IMR-90 (cell line): Measurements from ENCODE around the gene RCAN2. TPM values are rescaled to one million over a fixed set of nuclear protein-coding genes. Genes with fewer than 3 reads are reported as not detected.

Experiments
- ATAC-seq: fragments of 200-7000 bp; cut with Tn5 transposase; 2 replicates; pipeline ENCODE4 v1.9.1; 2020; ENCODE audit warnings: low read depth, mild to moderate bottlenecking, moderate library complexity
- BruUV-seq: library from RNA; stranded (reverse); fragments of 400-500 nt; replicated peaks from 2 replicates; lab custom pipeline; 2021; lab: Mats Ljungman, UMichigan
- CTCF ChIA-PET: fragments of 300-600 bp; formaldehyde crosslinking; extraction: SDS; loops from one replicate; lab custom pipeline; 2021; ENCODE audit warnings: antibody characterized with exemption; lab: Yijun Ruan, JAX
- POLR2A ChIA-PET: fragments of 300-600 bp; sonication (Branson Sonifier 250); formaldehyde crosslinking; loops from one replicate; lab custom pipeline; 2022; ENCODE audit warnings: antibody characterized with exemption; ENCODE audit not compliant: unreplicated experiment; lab: Charles Lee
- DNase-seq: peaks from one replicate; pipeline ENCODE4 v3.0.0; 2013
- H2AFZ ChIP-seq: replicated peaks from 2 replicates; pipeline ENCODE3; 2013; ENCODE audit warnings: low read length, mild to moderate bottlenecking; ENCODE audit not compliant: poor library complexity
- H2AK5ac ChIP-seq: 2 replicates; pipeline ENCODE4 v1.6.1; 2013; ENCODE audit warnings: low read depth, low read length, inconsistent platforms
- H2AK9ac ChIP-seq: replicated peaks from 2 replicates; pipeline ENCODE3; 2013; ENCODE audit warnings: mild to moderate bottlenecking, low read depth, low read length, moderate library complexity; ENCODE audit not compliant: poor library complexity
- H2BK120ac ChIP-seq: 2 replicates; pipeline ENCODE4 v1.6.1; 2013; ENCODE audit warnings: low read depth, low read length, inconsistent platforms
- H2BK15ac ChIP-seq: 3 replicates; pipeline ENCODE4 v1.6.1; 2013; ENCODE audit warnings: low read depth, low read length, inconsistent platforms
- H2BK20ac ChIP-seq: 2 replicates; pipeline ENCODE4 v1.6.1; 2013; ENCODE audit warnings: low read depth, mild to moderate bottlenecking, inconsistent platforms, low read length, moderate library complexity
- H2BK5ac ChIP-seq: 2 replicates; pipeline ENCODE4 v1.6.1; 2013; ENCODE audit warnings: mild to moderate bottlenecking, low read depth, low read length, inconsistent platforms; ENCODE audit not compliant: poor library complexity, severe bottlenecking
- H3K14ac ChIP-seq: replicated peaks from 2 replicates; pipeline ENCODE4 v1.6.1; 2013; ENCODE audit warnings: low read depth, low read length, inconsistent platforms
- H3K18ac ChIP-seq: 2 replicates; pipeline ENCODE4 v1.6.1; 2013; ENCODE audit warnings: low read depth, low read length, control low read depth
- H3K23ac ChIP-seq: 2 replicates; pipeline ENCODE4 v1.6.1; 2013; ENCODE audit warnings: low read depth, low read length, inconsistent platforms
- H3K27ac ChIP-seq: 2 replicates; pipeline ENCODE4 v1.5.1; 2013; ENCODE audit warnings: mild to moderate bottlenecking, control low read depth, low read length; ENCODE audit not compliant: insufficient read depth
- H3K27me3 ChIP-seq: 2 replicates; pipeline ENCODE4 v1.6.1; 2013; ENCODE audit warnings: low read length; ENCODE audit not compliant: control insufficient read depth, insufficient read depth
- H3K36me3 ChIP-seq: 2 replicates; pipeline ENCODE4 v1.6.1; 2013; ENCODE audit warnings: low read length, mixed read lengths; ENCODE audit not compliant: control insufficient read depth, insufficient read depth
- H3K4ac ChIP-seq: 2 replicates; pipeline ENCODE4 v1.6.1; 2013; ENCODE audit warnings: low read depth, low read length, inconsistent platforms
- H3K4me1 ChIP-seq: 2 replicates; pipeline ENCODE4 v1.6.1; 2013; ENCODE audit warnings: low read length, mixed read lengths; ENCODE audit not compliant: control insufficient read depth, insufficient read depth
- H3K4me2 ChIP-seq: 2 replicates; pipeline ENCODE4 v1.6.1; 2013; ENCODE audit warnings: low read depth, mild to moderate bottlenecking, control low read depth, low read length, moderate library complexity
- H3K4me3 ChIP-seq: 2 replicates; pipeline ENCODE4 v1.5.1; 2013; ENCODE audit warnings: low read depth, mild to moderate bottlenecking, control low read depth, low read length, moderate library complexity; ENCODE audit not compliant: insufficient read depth
- H3K56ac ChIP-seq: 2 replicates; pipeline ENCODE4 v1.6.1; 2013; ENCODE audit warnings: low read length, inconsistent platforms; ENCODE audit not compliant: insufficient read depth; ENCODE audit errors: extremely low read depth
- H3K79me1 ChIP-seq, 2 experiments: 2 replicates each; pipeline ENCODE4 v1.6.1; 2013; ENCODE audit warnings: low read length in 2 of 2, inconsistent platforms in 1 of 2, low read depth in 1 of 2
- H3K9ac ChIP-seq: 2 replicates; pipeline ENCODE4 v1.6.1; 2013; ENCODE audit warnings: low read depth, low read length, control low read depth
- H3K9me1 ChIP-seq: 2 replicates; pipeline ENCODE4 v1.6.1; 2013; ENCODE audit warnings: low read length, inconsistent platforms; ENCODE audit not compliant: insufficient read depth
- H3K9me3 ChIP-seq: 2 replicates; pipeline ENCODE4 v1.6.1; 2013; ENCODE audit warnings: low read length; ENCODE audit not compliant: control insufficient read depth, insufficient read depth
- H4K20me1 ChIP-seq: 2 replicates; pipeline ENCODE4 v1.6.1; 2013; ENCODE audit warnings: low read length, inconsistent platforms; ENCODE audit not compliant: insufficient read depth
- H4K5ac ChIP-seq: 2 replicates; pipeline ENCODE4 v1.6.1; 2013; ENCODE audit warnings: mild to moderate bottlenecking, low read depth, low read length, control low read depth
- H4K8ac ChIP-seq, 2 experiments: 2 replicates each; pipeline ENCODE4 v1.6.1; 2013; ENCODE audit warnings: low read depth in 2 of 2, low read length in 2 of 2, control low read depth in 1 of 2, inconsistent platforms in 1 of 2
- H4K91ac ChIP-seq: 2 replicates; pipeline ENCODE4 v1.6.1; 2013; ENCODE audit warnings: low read depth, low read length, inconsistent platforms; ENCODE audit not compliant: insufficient read depth
- FOS ChIP-seq: fragments of 150-350 bp; IDR thresholded peaks from 2 replicates; pipeline ENCODE4 v1.6.1; 2016; ENCODE audit warnings: low read depth, low read length
- MAFK ChIP-seq: IDR thresholded peaks from 2 replicates; pipeline ENCODE4 v1.6.1; 2012; ENCODE audit warnings: low read depth, low read length, improper control_type of control experiment
- MAZ ChIP-seq: IDR thresholded peaks from 2 replicates; pipeline ENCODE4 v1.6.1; 2012; ENCODE audit warnings: low read depth, mild to moderate bottlenecking, low read length, improper control_type of control experiment, moderate library complexity, borderline replicate concordance
- NFE2L2 ChIP-seq: fragments of 150-350 bp; IDR thresholded peaks from 2 replicates; pipeline ENCODE4 v1.6.1; 2016; ENCODE audit warnings: low read depth, mild to moderate bottlenecking, low read length
- POLR2A ChIP-seq: IDR thresholded peaks from 2 replicates; pipeline ENCODE4 v1.6.1; 2012; ENCODE audit warnings: mild to moderate bottlenecking, low read depth, low read length
- RAD21 ChIP-seq: IDR thresholded peaks from 2 replicates; pipeline ENCODE4 v1.6.1; 2012; ENCODE audit warnings: low read length, improper control_type of control experiment
- RCOR1 ChIP-seq: IDR thresholded peaks from 2 replicates; pipeline ENCODE4 v1.6.1; 2012; ENCODE audit warnings: mild to moderate bottlenecking, low read length, improper control_type of control experiment; ENCODE audit not compliant: insufficient replicate concordance
- RFX5 ChIP-seq: IDR thresholded peaks from 2 replicates; pipeline ENCODE4 v1.8.0; 2012; ENCODE audit warnings: low read depth, mild to moderate bottlenecking, low read length, moderate library complexity
- SMC3 ChIP-seq: fragments of 150-350 bp; IDR thresholded peaks from 2 replicates; pipeline ENCODE4 v1.6.1; 2016; ENCODE audit warnings: low read depth, mild to moderate bottlenecking, antibody characterized with exemption, low read length, moderate library complexity
- WGBS, 2 experiments: methylation state at CpG; one replicate each; pipeline versions ENCODE4 v1.1.5 to v1.1.7; 2013; ENCODE audit warnings: missing lambda C conversion rate in 2 of 2; ENCODE audit not compliant: insufficient read length in 1 of 2; ENCODE audit errors: extremely low coverage in 2 of 2; 5-methylcytosine and 5-hydroxymethylcytosine counted together
- dilution Hi-C: fragments of 300-500 bp; cut with HindIII; formaldehyde crosslinking; loops from one replicate; pipeline ENCODE4 v1.14.3; 2018; ENCODE audit warnings: low sequenced_read_pairs; ENCODE audit not compliant: unreplicated experiment
- in situ Hi-C: fragments of 300-500 bp; cut with MboI; formaldehyde crosslinking; loops from 3 replicates; pipeline ENCODE4 v1.14.3; 2019; ENCODE audit warnings: low sequenced_read_pairs, inconsistent platforms, mixed read lengths
- intact Hi-C: fragments of 100-400 bp; cut with micrococcal nuclease; formaldehyde crosslinking; loops from 2 replicates; pipeline ENCODE4 v1.10.0; 2022
- polyA plus RNA-seq, 3 experiments: library from polyadenylated mRNA; depleted of rRNA; stranded (reverse); fragments of >200 nt; gene quantifications; 2 replicates each; pipeline ENCODE4 v1.2.3, GENCODE V29; 2012; ENCODE audit warnings: low replicate concordance in 1 of 3
- total RNA-seq: library from RNA; depleted of rRNA; stranded (reverse); fragments of >200 nt; gene quantifications from 2 replicates; pipeline ENCODE4 v1.2.3, GENCODE V29; 2012
- TF ChIP-seq, protein P1 (sequence below): conservative IDR thresholded peaks from 2 replicates; pipeline ENCODE4 v1.5.1; 2012; ENCODE audit warnings: mild to moderate bottlenecking, low read depth, low read length, improper control_type of control experiment
- TF ChIP-seq, protein P2 (sequence below): fragments of 150-350 bp; IDR thresholded peaks from 2 replicates; pipeline ENCODE4 v1.6.1; 2016; ENCODE audit warnings: low read depth, mild to moderate bottlenecking, low read length, moderate library complexity, borderline replicate concordance

Gene RCAN2
- total and polyA plus RNA-seq, 2 of the 4 experiments (the other 2 are of a cell fraction) = 1.3 to 1.8 TPM

DNA sequence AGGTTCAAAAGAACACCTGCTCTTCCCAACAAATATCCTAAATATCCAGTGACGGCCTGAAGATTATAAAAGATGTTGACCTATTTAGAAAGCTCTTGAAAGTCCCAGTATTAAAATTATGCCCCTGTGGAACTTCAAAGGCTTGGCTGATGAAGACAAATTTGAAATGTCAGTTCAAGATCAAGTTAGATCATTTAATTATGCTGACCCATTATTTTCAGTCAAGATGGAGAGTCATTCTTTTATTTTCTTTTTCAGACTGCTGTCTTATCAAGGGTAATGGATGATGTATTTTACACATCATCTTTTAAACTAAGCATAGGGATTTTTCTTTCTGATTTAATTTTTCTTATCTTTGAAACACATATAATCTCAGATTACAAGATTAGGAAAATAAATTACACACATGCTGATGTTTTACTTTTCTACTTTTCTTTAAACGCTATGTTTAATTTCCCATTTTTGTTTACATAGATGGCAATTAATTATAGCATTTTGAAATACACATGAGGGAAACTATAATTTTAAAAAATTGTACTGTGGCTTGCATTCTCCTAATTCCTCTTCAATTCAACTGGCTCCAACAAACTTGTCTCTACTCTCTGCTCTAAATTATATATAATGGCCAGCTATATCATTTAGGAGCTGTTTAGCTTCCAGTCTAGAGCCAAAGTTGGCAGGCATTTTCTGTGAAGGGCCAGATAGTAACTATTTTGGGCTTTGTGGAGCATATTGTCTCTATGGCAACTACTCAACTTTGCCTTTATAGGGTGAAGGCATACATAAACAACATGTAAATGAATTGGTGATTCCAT lies 123.7 kb downstream of the RCAN2 start (continued):
- TF ChIP-seq NFE2L2 = no peak

DNA sequence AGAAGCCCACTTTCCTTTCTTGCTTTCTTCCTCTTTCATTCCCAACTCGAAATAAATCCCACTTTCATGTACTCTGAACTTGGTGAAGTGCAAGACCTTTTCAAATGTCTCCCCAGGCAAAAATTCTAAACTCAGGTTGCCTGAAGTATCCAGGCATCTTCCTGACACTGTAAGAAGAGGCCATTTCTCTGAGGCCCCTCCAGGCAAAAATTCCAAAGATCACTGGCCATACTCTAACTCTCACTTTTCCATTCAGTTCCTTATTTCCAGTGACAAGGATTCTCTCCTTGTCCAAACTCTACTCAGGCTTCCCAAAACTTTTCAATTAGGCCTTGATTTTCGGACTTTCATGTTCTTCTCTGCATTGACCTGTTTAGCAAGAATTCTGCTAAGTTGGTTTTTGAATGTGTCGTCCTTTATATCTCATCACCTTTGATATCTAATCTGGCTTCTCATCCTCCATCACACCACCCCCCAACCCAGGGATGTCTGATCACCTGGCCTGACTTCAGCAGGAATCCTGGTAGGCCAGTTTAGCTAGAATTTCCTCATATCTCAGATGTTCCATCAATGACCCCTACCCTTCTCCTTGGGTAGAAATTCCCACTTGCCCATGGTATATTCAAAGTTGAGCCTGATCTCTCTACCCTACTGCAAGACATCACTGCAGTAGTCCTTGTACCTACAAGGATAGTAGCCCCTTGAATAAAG lies 124.9 kb downstream of the RCAN2 start:
- Histone ChIP-seq H3K9me3 (no peaks in the 10 kb centered on the region), H3K4me1 (no peaks in the 10 kb centered on the region), H2BK15ac (no peak overlapping the region), H4K20me1 (no peaks in the 10 kb centered on the region), H3K79me1 (no peaks in the 10 kb centered on the region), H3K27me3 (no peaks in the 10 kb centered on the region), H3K18ac (no peak overlapping the region), H3K4ac (no peak overlapping the region), H3K23ac (no peak overlapping the region), H3K4me2 (no peak overlapping the region), H2AFZ (no peak overlapping the region), H2BK5ac (no peak overlapping the region), H3K9me1 (no peaks in the 10 kb centered on the region), H4K8ac (no peak overlapping the region), H2AK9ac (no peak overlapping the region), H3K14ac (no peak overlapping the region), H2BK120ac (no peak overlapping the region), H4K91ac (no peak overlapping the region), H3K27ac (no peak overlapping the region), H3K9ac (no peak overlapping the region), H2AK5ac (no peak overlapping the region), H3K56ac (no peak overlapping the region), H4K5ac (no peak overlapping the region), H2BK20ac (no peak overlapping the region), H3K36me3 (no peaks in the 10 kb centered on the region), H3K4me3 (no peak overlapping the region)
- no peak for ATAC-seq
- POLR2A ChIA-PET = no interaction called here
- WGBS, 2 experiments = no CpG with 5 or more reads among the region's 3 CpGs
- in situ Hi-C loops = no loop called here
- dilution Hi-C loops = no loop called here
- DNase-seq = no peak
- BruUV-seq = no TSS peak
- CTCF ChIA-PET = interaction anchor here (1.0 kb wide), 1 partner anchor 12 kb away, joined by 4 read pairs; no protein-coding TSS in a partner anchor
- intact Hi-C loops = no loop called here
- TF ChIP-seq MAZ (no peak), RFX5 (no peak), SMC3 (no peak), RCOR1 (no peak), POLR2A (no peak), FOS (no peak), NFE2L2 (no peak), MAFK (no peak), RAD21 (no peak)
- TF ChIP-seq, protein P1, sequence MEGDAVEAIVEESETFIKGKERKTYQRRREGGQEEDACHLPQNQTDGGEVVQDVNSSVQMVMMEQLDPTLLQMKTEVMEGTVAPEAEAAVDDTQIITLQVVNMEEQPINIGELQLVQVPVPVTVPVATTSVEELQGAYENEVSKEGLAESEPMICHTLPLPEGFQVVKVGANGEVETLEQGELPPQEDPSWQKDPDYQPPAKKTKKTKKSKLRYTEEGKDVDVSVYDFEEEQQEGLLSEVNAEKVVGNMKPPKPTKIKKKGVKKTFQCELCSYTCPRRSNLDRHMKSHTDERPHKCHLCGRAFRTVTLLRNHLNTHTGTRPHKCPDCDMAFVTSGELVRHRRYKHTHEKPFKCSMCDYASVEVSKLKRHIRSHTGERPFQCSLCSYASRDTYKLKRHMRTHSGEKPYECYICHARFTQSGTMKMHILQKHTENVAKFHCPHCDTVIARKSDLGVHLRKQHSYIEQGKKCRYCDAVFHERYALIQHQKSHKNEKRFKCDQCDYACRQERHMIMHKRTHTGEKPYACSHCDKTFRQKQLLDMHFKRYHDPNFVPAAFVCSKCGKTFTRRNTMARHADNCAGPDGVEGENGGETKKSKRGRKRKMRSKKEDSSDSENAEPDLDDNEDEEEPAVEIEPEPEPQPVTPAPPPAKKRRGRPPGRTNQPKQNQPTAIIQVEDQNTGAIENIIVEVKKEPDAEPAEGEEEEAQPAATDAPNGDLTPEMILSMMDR = no peak
- TF ChIP-seq, protein P2, sequence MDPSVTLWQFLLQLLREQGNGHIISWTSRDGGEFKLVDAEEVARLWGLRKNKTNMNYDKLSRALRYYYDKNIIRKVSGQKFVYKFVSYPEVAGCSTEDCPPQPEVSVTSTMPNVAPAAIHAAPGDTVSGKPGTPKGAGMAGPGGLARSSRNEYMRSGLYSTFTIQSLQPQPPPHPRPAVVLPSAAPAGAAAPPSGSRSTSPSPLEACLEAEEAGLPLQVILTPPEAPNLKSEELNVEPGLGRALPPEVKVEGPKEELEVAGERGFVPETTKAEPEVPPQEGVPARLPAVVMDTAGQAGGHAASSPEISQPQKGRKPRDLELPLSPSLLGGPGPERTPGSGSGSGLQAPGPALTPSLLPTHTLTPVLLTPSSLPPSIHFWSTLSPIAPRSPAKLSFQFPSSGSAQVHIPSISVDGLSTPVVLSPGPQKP = no peak
